Lung microvascular endothelial cell (primary cell): ENCODE data around the gene ZBTB46. TPM values are rescaled to one million over a fixed set of nuclear protein-coding genes. Genes with fewer than 3 reads are reported as not detected.
"Not testable (repeated sequence)": the region's sequence is repeated elsewhere in the genome, so short reads cannot be mapped to it uniquely, and the experiment has no call there.

Experiments used
- DNase-seq, 2 donors: peaks; one replicate each; pipeline versions ENCODE4 v3.0.0 to v3.0.0-alpha.2; 2010; ENCODE audit warnings: low read depth in 2 of 2
- total RNA-seq: library from RNA; depleted of rRNA; stranded (reverse); fragments of >200 nt; gene quantifications from 2 replicates; pipeline ENCODE4 v1.2.1, GENCODE V29; 2014

The ZBTB46 gene
- total RNA-seq, 1 donor from 2014 or later = 46.4 TPM

- no peak for DNase-seq
These were observed 40.4 kb downstream of the ZBTB46 start for GRCh38 chr20:63790572-63791168.

GRCh38 chr20:63789836-63790571, 41.1 kb downstream of the ZBTB46 start:
- DNase-seq = no peak

- DNase-seq = no peak
These were observed 43.3 kb downstream of the ZBTB46 start for GRCh38 chr20:63787749-63788148.

- no peak for DNase-seq
These were observed 43.8 kb downstream of the ZBTB46 start for GRCh38 chr20:63787302-63787701.

- DNase-seq = no peak
These were observed 45.4 kb downstream of the ZBTB46 start for GRCh38 chr20:63785691-63786131.

- DNase-seq = no peak
These were observed 47.1 kb downstream of the ZBTB46 start for GRCh38 chr20:63783970-63784369.

- DNase-seq = no peak
These were observed 48.5 kb downstream of the ZBTB46 start for GRCh38 chr20:63782521-63782971.

GRCh38 chr20:63782051-63782471, 49.0 kb downstream of the ZBTB46 start:
- no peak for DNase-seq

GRCh38 chr20:63781181-63781580, 49.9 kb downstream of the ZBTB46 start:
- DNase-seq = no peak

GRCh38 chr20:63778857-63779256, 52.2 kb downstream of the ZBTB46 start:
- DNase-seq = no peak

- DNase-seq = peak in 1 of 2 donors; percentile 45
These were observed 52.9 kb downstream of the ZBTB46 start for GRCh38 chr20:63778034-63778752.

- no peak for DNase-seq
These were observed 53.5 kb downstream of the ZBTB46 start for GRCh38 chr20:63777614-63778013.

GRCh38 chr20:63776875-63777274, 54.2 kb downstream of the ZBTB46 start:
- DNase-seq = not testable (repeated sequence)

- peak in 1 of 2 donors; percentile 59 for DNase-seq
These were observed 55.7 kb downstream of the ZBTB46 start for GRCh38 chr20:63775096-63775978.

GRCh38 chr20:63774306-63774705, 56.8 kb downstream of the ZBTB46 start:
- DNase-seq = peak in 1 of 2 donors; percentile 30

GRCh38 chr20:63773571-63774241, 57.4 kb downstream of the ZBTB46 start:
- no peak for DNase-seq

GRCh38 chr20:63772781-63773518, 58.1 kb downstream of the ZBTB46 start:
- no peak for DNase-seq

- DNase-seq = no peak
These were observed 59.9 kb downstream of the ZBTB46 start for GRCh38 chr20:63771046-63771707.

GRCh38 chr20:63769891-63770474, 61.1 kb downstream of the ZBTB46 start:
- no peak for DNase-seq
